GM12891 (cell line): ENCODE data around the gene SLC19A1.

Experiments used
- POLR2A ChIP-seq: IDR thresholded peaks from 2 replicates; pipeline ENCODE4 v1.6.1; 2011; ENCODE audit warnings: low read depth, low read length, control low read depth
- POLR2AphosphoS5 ChIP-seq: IDR thresholded peaks from 2 replicates; pipeline ENCODE4 v1.6.1; 2011; ENCODE audit warnings: low read depth, low read length, control low read depth

GRCh38 chr21:45461369-45461750 lies 80.9 kb downstream of the SLC19A1 start:
- no peak for TF ChIP-seq POLR2A
- no peak for TF ChIP-seq POLR2AphosphoS5
